WTC11 (cell line): ENCODE data around the gene ZNF554. TPM values are rescaled to one million over a fixed set of nuclear protein-coding genes. Genes with fewer than 3 reads are reported as not detected.
A peak's percentile ranks its signal among the peaks of the same experiment; 100 is the strongest.
"Not testable (repeated sequence)": the region's sequence is repeated elsewhere in the genome, so short reads cannot be mapped to it uniquely, and the experiment has no call there.

ENCODE experiments used
- ATAC-seq: fragments of 200-7000 bp; cut with Tn5 transposase; 2 replicates; pipeline ENCODE4 v1.10.0; 2021; ENCODE audit warnings: mild to moderate bottlenecking, moderate library complexity
- CTCF ChIA-PET: fragments of 300-600 bp; sonication (Branson Sonifier 250); formaldehyde crosslinking; loops from one replicate; lab custom pipeline; 2021; ENCODE audit warnings: antibody characterized with exemption; lab: Charles Lee
- POLR2A ChIA-PET: fragments of 350-600 bp; sonication (Branson Sonifier 250); formaldehyde crosslinking; loops from one replicate; lab custom pipeline; 2021; ENCODE audit warnings: antibody characterized with exemption; lab: Charles Lee
- DNase-seq: peaks from one replicate; pipeline ENCODE4 v3.0.0; 2021; ENCODE audit warnings: low spot score
- H3K27ac Mint-ChIP-seq: 2 replicates; pipeline ENCODE4 v1.8.0; 2021; ENCODE audit warnings: mixed read lengths
- H3K27me3 Mint-ChIP-seq: 2 replicates; pipeline ENCODE4 v1.8.0; 2021; ENCODE audit warnings: low read depth, mild to moderate bottlenecking, moderate library complexity, mixed read lengths
- H3K36me3 Mint-ChIP-seq: 2 replicates; pipeline ENCODE4 v1.8.0; 2021; ENCODE audit warnings: mixed read lengths
- H3K4me1 Mint-ChIP-seq: 2 replicates; pipeline ENCODE4 v1.8.0; 2022; ENCODE audit warnings: mixed read lengths
- H3K4me3 Mint-ChIP-seq: 2 replicates; pipeline ENCODE4 v1.8.0; 2021; ENCODE audit warnings: mild to moderate bottlenecking, moderate library complexity, mixed read lengths
- H3K9me3 Mint-ChIP-seq: 2 replicates; pipeline ENCODE4 v1.8.0; 2021; ENCODE audit warnings: mixed read lengths
- ATF1 ChIP-seq: sonication (generic); formaldehyde crosslinking; IDR thresholded peaks from 2 replicates; pipeline ENCODE4 v1.8.1; 2023; ENCODE audit warnings: mild to moderate bottlenecking, moderate library complexity, missing genetic modification reagents
- CREB1 ChIP-seq: sonication (generic); formaldehyde crosslinking; IDR thresholded peaks from 2 replicates; pipeline ENCODE4 v1.8.0; 2023; ENCODE audit warnings: mild to moderate bottlenecking, missing genetic modification reagents
- FOXJ3 ChIP-seq: sonication (generic); formaldehyde crosslinking; IDR thresholded peaks from 2 replicates; pipeline ENCODE4 v1.9.0; 2021; ENCODE audit warnings: missing genetic modification reagents, mild to moderate bottlenecking, borderline replicate concordance
- JUN ChIP-seq: sonication (generic); formaldehyde crosslinking; IDR thresholded peaks from 2 replicates; pipeline ENCODE4 v1.8.0; 2023; ENCODE audit warnings: mild to moderate bottlenecking, missing genetic modification reagents
- NR3C1 ChIP-seq: sonication (generic); formaldehyde crosslinking; conservative IDR thresholded peaks from 2 replicates; pipeline ENCODE4 v1.8.1; 2023; ENCODE audit warnings: low read depth, mild to moderate bottlenecking, missing genetic modification reagents
- PRRX2 ChIP-seq: fragments of 250-450 bp; sonication (Bioruptor Pico); IDR thresholded peaks from 2 replicates; pipeline ENCODE4 v1.8.0; 2021; ENCODE audit warnings: mild to moderate bottlenecking
- RELA ChIP-seq: sonication (generic); formaldehyde crosslinking; IDR thresholded peaks from 2 replicates; pipeline ENCODE4 v1.8.1; 2022; ENCODE audit warnings: missing genetic modification reagents, mild to moderate bottlenecking, borderline replicate concordance
- SMAD3 ChIP-seq: sonication (generic); formaldehyde crosslinking; IDR thresholded peaks from 2 replicates; pipeline ENCODE4 v1.8.0; 2022; ENCODE audit warnings: missing genetic modification reagents, mild to moderate bottlenecking, borderline replicate concordance
- ZNF317 ChIP-seq: sonication (generic); formaldehyde crosslinking; IDR thresholded peaks from 2 replicates; pipeline ENCODE4 v1.8.1; 2023; ENCODE audit warnings: low read depth, mild to moderate bottlenecking, moderate library complexity, missing genetic modification reagents, borderline replicate concordance
- ZNF396 ChIP-seq: fragments of 250-450 bp; sonication (Bioruptor Pico); IDR thresholded peaks from 2 replicates; pipeline ENCODE4 v1.8.0; 2021; ENCODE audit warnings: mild to moderate bottlenecking, moderate library complexity, borderline replicate concordance
- total RNA-seq: library from RNA; stranded (reverse); gene quantifications from 3 replicates; pipeline ENCODE4 v1.2.3, GENCODE V29; 2021
- TF ChIP-seq, protein P1 (sequence below): sonication (generic); formaldehyde crosslinking; IDR thresholded peaks from 2 replicates; pipeline ENCODE4 v1.8.0; 2023; ENCODE audit warnings: missing genetic modification reagents, mild to moderate bottlenecking, borderline replicate concordance
- TF ChIP-seq, protein P2 (sequence below): sonication (generic); formaldehyde crosslinking; IDR thresholded peaks from 2 replicates; pipeline ENCODE4 v1.8.1; 2022; ENCODE audit warnings: mild to moderate bottlenecking, moderate library complexity, missing genetic modification reagents
- TF ChIP-seq, protein P3 (sequence below): fragments of 250-450 bp; sonication (Bioruptor Pico); IDR thresholded peaks from 2 replicates; pipeline ENCODE4 v1.9.0; 2021; ENCODE audit warnings: mild to moderate bottlenecking
- TF ChIP-seq, protein P4 (sequence below): sonication (generic); formaldehyde crosslinking; IDR thresholded peaks from 2 replicates; pipeline ENCODE4 v1.8.1; 2023; ENCODE audit warnings: mild to moderate bottlenecking, missing genetic modification reagents, borderline replicate concordance
- TF ChIP-seq, protein P5 (sequence below): sonication (generic); formaldehyde crosslinking; IDR thresholded peaks from 2 replicates; pipeline ENCODE4 v1.8.0; 2022; ENCODE audit warnings: missing genetic modification reagents
- TF ChIP-seq, protein P6 (sequence below): sonication (generic); formaldehyde crosslinking; IDR thresholded peaks from 2 replicates; pipeline ENCODE4 v1.8.1; 2022; ENCODE audit warnings: low read depth, missing genetic modification reagents, borderline replicate concordance

ZNF554 gene
- total RNA-seq, 1 experiment from 2014 or later, result 5.7 TPM

DNA sequence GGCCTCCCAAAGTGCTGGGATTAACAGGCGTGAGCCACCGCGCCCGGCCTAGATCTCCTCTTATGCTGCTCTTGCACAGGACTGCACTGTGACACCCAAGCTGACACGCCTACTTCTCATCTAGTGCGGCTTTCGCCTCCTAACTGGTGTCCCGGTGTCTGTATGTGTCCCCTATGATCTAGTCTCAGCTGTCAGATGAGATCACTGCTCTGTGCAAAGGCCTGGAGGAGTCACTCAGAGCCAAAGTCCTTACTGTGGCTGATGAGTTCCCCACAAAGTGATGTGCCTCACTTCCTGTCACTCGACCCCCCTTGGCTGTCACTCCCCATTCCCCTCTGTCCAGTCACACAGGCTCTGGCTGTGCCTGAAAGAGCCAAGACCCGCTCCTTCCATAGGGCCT lies 50.0 kb downstream of the ZNF554 start (continued):
- no peak for TF ChIP-seq ZNF396
- no peak for TF ChIP-seq FOXJ3

DNA sequence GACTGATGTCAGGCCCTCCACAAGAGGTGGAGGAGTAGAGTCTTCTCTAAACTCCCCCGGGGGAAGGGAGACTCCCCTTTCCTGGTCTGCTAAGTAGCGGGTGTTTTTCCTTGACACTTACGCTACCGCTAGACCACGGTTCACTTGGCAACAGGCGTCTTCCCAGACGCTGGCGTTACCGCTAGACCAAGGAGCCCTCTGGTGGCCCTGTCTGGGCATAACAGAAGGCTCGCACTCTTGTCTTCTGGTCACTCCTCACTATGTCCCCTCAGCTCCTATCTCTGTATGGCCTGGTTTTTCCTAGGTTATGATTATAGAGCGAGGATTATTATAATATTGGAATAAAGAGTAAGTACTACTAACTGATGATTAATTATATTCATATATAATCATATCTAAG lies 52.5 kb downstream of the ZNF554 start:
- CTCF ChIA-PET, result interaction anchor here (0.8 to 1.2 kb wide), 5 partner anchors 13 to 235 kb away, joined by 3 to 9 read pairs (median 3); partner anchors contain the start of gene ZNF555

DNA sequence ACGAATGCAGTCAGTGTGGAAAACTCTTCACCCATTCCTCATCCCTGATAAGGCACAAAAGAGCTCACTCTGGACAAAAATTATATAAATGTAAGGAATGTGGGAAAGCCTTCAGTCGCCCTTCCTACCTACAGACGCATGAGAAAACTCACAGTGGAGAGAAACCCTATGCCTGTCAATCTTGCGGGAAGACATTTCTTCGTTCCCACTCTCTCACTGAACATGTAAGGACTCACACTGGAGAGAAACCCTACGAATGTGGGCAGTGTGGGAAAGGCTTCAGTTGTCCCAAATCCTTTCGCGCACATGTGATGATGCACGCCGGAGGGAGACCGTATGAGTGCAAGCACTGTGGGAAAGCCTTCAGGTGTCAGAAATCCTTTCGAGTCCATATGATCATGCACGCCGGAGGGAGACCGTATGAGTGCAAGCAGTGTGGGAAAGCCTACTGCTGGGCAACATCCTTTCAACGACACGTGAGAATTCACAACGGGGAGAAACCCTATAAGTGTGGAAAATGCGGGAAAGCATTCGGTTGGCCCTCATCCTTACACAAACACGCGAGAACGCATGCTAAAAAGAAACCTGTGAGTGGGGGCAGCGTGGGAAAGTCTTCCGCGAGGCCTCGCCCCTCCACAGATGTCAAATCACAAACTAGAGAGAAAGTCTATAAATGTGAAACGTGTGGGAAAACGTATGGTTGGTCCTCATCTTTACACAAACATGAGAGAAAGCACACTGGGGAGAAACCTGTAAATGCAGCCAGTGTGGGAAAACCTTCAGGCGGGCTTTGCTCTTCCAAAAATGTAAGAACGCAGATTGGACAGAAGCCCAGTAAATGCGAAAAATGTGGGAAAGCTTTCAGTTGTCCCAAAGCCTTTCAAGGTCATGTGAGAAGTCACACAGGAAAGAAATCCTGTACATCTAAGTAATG lies 58.0 kb downstream of the ZNF554 start:
- H3K9me3 Mint-ChIP-seq, result peaks cover 38% of the 10 kb centered on the region
- H3K36me3 Mint-ChIP-seq, result peaks cover 27% of the 10 kb centered on the region
- TF ChIP-seq, protein P1, sequence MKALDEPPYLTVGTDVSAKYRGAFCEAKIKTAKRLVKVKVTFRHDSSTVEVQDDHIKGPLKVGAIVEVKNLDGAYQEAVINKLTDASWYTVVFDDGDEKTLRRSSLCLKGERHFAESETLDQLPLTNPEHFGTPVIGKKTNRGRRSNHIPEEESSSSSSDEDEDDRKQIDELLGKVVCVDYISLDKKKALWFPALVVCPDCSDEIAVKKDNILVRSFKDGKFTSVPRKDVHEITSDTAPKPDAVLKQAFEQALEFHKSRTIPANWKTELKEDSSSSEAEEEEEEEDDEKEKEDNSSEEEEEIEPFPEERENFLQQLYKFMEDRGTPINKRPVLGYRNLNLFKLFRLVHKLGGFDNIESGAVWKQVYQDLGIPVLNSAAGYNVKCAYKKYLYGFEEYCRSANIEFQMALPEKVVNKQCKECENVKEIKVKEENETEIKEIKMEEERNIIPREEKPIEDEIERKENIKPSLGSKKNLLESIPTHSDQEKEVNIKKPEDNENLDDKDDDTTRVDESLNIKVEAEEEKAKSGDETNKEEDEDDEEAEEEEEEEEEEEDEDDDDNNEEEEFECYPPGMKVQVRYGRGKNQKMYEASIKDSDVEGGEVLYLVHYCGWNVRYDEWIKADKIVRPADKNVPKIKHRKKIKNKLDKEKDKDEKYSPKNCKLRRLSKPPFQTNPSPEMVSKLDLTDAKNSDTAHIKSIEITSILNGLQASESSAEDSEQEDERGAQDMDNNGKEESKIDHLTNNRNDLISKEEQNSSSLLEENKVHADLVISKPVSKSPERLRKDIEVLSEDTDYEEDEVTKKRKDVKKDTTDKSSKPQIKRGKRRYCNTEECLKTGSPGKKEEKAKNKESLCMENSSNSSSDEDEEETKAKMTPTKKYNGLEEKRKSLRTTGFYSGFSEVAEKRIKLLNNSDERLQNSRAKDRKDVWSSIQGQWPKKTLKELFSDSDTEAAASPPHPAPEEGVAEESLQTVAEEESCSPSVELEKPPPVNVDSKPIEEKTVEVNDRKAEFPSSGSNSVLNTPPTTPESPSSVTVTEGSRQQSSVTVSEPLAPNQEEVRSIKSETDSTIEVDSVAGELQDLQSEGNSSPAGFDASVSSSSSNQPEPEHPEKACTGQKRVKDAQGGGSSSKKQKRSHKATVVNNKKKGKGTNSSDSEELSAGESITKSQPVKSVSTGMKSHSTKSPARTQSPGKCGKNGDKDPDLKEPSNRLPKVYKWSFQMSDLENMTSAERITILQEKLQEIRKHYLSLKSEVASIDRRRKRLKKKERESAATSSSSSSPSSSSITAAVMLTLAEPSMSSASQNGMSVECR (CRISPR knock-in tag), result no peak
- TF ChIP-seq, protein P2, sequence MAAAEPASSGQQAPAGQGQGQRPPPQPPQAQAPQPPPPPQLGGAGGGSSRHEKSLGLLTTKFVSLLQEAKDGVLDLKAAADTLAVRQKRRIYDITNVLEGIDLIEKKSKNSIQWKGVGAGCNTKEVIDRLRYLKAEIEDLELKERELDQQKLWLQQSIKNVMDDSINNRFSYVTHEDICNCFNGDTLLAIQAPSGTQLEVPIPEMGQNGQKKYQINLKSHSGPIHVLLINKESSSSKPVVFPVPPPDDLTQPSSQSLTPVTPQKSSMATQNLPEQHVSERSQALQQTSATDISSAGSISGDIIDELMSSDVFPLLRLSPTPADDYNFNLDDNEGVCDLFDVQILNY (CRISPR knock-in tag), result no peak
- no peak for TF ChIP-seq ATF1 (CRISPR knock-in tag)
- TF ChIP-seq PRRX2 (CRISPR knock-in tag), result no peak
- TF ChIP-seq, protein P3, sequence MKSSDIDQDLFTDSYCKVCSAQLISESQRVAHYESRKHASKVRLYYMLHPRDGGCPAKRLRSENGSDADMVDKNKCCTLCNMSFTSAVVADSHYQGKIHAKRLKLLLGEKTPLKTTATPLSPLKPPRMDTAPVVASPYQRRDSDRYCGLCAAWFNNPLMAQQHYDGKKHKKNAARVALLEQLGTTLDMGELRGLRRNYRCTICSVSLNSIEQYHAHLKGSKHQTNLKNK, result no peak
- TF ChIP-seq JUN, result no peak
- TF ChIP-seq RELA (CRISPR knock-in tag), result no peak
- TF ChIP-seq, protein P4, sequence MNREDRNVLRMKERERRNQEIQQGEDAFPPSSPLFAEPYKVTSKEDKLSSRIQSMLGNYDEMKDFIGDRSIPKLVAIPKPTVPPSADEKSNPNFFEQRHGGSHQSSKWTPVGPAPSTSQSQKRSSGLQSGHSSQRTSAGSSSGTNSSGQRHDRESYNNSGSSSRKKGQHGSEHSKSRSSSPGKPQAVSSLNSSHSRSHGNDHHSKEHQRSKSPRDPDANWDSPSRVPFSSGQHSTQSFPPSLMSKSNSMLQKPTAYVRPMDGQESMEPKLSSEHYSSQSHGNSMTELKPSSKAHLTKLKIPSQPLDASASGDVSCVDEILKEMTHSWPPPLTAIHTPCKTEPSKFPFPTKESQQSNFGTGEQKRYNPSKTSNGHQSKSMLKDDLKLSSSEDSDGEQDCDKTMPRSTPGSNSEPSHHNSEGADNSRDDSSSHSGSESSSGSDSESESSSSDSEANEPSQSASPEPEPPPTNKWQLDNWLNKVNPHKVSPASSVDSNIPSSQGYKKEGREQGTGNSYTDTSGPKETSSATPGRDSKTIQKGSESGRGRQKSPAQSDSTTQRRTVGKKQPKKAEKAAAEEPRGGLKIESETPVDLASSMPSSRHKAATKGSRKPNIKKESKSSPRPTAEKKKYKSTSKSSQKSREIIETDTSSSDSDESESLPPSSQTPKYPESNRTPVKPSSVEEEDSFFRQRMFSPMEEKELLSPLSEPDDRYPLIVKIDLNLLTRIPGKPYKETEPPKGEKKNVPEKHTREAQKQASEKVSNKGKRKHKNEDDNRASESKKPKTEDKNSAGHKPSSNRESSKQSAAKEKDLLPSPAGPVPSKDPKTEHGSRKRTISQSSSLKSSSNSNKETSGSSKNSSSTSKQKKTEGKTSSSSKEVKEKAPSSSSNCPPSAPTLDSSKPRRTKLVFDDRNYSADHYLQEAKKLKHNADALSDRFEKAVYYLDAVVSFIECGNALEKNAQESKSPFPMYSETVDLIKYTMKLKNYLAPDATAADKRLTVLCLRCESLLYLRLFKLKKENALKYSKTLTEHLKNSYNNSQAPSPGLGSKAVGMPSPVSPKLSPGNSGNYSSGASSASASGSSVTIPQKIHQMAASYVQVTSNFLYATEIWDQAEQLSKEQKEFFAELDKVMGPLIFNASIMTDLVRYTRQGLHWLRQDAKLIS (CRISPR knock-in tag), result no peak
- no peak for TF ChIP-seq NR3C1 (CRISPR knock-in tag)
- no peak for TF ChIP-seq SMAD3
- TF ChIP-seq FOXJ3, result no peak
- TF ChIP-seq, protein P5, sequence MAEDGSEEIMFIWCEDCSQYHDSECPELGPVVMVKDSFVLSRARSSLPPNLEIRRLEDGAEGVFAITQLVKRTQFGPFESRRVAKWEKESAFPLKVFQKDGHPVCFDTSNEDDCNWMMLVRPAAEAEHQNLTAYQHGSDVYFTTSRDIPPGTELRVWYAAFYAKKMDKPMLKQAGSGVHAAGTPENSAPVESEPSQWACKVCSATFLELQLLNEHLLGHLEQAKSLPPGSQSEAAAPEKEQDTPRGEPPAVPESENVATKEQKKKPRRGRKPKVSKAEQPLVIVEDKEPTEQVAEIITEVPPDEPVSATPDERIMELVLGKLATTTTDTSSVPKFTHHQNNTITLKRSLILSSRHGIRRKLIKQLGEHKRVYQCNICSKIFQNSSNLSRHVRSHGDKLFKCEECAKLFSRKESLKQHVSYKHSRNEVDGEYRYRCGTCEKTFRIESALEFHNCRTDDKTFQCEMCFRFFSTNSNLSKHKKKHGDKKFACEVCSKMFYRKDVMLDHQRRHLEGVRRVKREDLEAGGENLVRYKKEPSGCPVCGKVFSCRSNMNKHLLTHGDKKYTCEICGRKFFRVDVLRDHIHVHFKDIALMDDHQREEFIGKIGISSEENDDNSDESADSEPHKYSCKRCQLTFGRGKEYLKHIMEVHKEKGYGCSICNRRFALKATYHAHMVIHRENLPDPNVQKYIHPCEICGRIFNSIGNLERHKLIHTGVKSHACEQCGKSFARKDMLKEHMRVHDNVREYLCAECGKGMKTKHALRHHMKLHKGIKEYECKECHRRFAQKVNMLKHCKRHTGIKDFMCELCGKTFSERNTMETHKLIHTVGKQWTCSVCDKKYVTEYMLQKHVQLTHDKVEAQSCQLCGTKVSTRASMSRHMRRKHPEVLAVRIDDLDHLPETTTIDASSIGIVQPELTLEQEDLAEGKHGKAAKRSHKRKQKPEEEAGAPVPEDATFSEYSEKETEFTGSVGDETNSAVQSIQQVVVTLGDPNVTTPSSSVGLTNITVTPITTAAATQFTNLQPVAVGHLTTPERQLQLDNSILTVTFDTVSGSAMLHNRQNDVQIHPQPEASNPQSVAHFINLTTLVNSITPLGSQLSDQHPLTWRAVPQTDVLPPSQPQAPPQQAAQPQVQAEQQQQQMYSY, result no peak
- TF ChIP-seq, protein P6, sequence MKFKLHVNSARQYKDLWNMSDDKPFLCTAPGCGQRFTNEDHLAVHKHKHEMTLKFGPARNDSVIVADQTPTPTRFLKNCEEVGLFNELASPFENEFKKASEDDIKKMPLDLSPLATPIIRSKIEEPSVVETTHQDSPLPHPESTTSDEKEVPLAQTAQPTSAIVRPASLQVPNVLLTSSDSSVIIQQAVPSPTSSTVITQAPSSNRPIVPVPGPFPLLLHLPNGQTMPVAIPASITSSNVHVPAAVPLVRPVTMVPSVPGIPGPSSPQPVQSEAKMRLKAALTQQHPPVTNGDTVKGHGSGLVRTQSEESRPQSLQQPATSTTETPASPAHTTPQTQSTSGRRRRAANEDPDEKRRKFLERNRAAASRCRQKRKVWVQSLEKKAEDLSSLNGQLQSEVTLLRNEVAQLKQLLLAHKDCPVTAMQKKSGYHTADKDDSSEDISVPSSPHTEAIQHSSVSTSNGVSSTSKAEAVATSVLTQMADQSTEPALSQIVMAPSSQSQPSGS, result no peak
- no peak for TF ChIP-seq ZNF317 (CRISPR knock-in tag)
- TF ChIP-seq CREB1 (CRISPR knock-in tag), result no peak

More for the DNA sequence above, 52.5 kb downstream of the ZNF554 start:
- POLR2A ChIA-PET, H3K4me3 Mint-ChIP-seq, H3K27ac Mint-ChIP-seq, H3K4me1 Mint-ChIP-seq, ATAC-seq: not testable (repeated sequence)
- H3K9me3 Mint-ChIP-seq, result peaks cover 47% of the 10 kb centered on the region
- peaks cover 12% of the 10 kb centered on the region for H3K27me3 Mint-ChIP-seq
- DNase-seq, result peak; percentile 21
- peaks cover 35% of the 10 kb centered on the region for H3K36me3 Mint-ChIP-seq

More for the DNA sequence above, 58.0 kb downstream of the ZNF554 start:
- H3K4me1 Mint-ChIP-seq, result no peaks in the 10 kb centered on the region
- no peak overlapping the region for H3K27ac Mint-ChIP-seq
- CTCF ChIA-PET, result no interaction called here
- no peak overlapping the region for H3K4me3 Mint-ChIP-seq
- no peak for ATAC-seq
- no peak for DNase-seq
- H3K27me3 Mint-ChIP-seq, result peaks cover 14% of the 10 kb centered on the region
- POLR2A ChIA-PET, result no interaction called here
